CD4-positive, alpha-beta T cell treated with Interleukin-15 for 1 hour (primary cell): ENCODE measurements around the gene AGT.
"Not testable (repeated sequence)": the region's sequence is repeated elsewhere in the genome, so short reads cannot be mapped to it uniquely, and the experiment has no call there.

Source experiments
- DNase-seq: peaks from one replicate; pipeline ENCODE4 v3.0.0-alpha.2; 2020

AGT gene

DNA sequence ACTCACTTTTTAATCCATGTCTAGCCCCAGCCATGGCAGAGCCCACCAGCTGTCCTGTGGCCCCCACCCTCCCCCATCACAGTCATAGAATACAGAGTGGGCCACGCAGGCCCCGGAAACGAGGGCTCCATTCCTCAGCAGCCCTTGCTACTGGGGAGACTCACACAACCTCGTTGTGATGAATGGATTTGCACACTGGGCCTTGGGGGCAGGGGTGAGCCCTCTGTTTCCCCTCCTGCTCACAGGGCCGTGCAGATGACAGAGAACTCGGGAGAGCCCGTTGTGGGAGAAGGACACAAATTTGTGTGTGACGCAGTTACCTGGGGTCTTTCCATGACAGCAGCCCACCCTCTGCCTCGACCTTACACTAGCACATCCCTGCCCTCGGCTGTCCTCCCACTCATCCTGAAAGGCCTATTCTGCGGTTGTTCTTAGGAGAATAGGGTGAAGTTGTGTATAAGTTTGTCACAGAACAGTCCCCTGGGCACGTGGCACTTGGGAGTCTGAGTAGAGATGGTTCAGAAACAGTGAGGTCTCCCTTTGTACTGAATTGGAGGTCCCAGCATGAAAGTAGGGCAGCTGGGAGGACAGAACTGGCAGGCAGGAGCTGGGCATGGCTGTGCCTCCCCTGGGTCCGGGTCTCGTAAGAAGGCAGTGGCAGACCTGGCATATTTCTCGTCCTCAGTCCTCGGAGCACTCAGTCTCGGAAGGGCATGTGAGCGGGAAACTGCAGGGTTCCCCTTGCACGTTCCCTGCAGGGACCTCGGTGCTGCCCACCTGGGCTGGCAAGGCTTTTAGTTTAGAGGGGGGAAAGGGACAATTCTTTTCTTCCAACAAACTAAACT lies 6.8 kb downstream of the AGT start:
- DNase-seq, result no peak

DNA sequence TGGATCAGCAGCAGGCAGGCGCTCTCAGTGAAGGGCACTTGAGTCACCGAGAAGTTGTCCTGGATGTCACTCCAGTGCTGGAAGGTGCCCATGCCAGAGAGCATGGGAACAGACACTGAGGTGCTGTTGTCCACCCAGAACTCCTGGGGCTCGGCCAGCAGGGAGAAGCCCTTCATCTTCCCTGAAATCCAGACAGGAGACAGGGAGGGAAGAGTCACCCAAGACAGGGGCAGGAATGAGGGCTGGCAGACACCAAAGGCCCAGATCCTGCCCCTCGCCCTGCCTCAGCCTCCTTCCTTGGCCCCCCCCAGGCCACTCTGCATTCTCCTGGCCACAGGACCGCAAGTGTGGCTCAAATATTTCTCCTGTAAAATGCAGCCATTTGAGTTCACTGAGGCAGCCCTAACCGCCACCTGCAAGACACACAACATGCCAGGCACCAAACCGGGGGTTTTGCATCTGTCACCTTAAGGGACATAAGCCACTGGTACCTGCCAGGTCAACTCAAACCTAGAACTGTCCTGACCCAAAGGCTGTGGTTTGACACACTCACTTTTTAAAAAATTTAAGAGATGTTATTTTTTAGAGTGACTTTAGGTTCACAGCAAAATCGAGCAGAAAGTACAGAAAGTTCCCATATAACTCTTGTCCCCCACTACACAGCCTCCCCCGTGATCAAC lies 7.8 kb downstream of the AGT start:
- no peak for DNase-seq

DNA sequence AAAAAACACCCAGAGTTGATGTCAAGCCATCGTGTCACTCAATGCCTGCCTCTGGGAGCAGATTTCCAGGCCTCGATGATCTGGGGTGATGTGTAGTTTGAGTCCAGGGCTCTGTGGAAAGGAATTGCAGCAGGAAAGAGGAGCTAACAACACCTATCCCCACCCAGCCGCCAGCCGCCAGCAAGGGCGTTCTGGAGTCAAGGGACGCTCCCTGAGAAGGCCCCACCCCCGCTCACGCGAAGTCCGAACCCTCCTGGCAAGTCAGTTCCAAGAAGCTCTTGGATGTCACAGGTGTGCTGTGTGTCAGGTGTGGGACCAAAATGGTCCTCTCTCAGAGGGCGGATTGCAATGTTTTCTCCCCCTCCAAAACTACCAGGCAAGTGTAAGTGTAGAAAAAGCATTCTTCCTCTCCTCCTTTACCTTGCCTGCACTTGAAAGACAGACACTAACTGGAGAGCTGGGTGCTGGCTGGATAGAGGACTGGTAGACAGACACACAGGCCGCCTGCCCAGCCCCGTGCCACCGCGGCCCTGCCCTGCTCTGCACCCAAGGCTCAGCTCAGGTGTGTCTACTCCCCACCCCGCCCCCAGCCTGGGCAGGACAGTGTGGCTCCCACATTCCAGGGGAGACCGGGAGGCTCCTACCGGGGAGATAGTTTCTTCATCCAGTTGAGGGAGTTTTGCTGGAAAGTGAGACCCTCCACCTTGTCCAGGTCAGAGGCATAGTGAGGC lies 8.5 kb downstream of the AGT start:
- DNase-seq, result no peak

DNA sequence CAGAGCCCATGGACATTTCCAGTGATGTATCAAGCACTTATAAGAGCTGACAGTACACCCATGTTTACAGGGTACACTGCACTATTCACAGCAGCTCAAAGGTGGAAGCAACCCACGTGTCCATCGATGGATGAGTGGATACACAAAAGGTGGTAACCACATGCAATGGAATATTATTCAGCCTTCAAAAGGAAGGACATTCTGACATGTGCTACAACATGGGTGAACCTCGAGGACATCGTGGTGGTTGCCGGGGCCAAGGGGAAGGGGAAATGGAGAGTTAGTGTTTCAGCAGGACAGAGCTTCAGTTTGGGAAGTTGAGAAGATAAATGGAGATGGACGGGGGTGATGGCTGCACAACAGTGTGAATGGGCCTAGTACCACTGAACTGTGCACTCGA lies 9.1 kb downstream of the AGT start:
- no peak for DNase-seq

DNA sequence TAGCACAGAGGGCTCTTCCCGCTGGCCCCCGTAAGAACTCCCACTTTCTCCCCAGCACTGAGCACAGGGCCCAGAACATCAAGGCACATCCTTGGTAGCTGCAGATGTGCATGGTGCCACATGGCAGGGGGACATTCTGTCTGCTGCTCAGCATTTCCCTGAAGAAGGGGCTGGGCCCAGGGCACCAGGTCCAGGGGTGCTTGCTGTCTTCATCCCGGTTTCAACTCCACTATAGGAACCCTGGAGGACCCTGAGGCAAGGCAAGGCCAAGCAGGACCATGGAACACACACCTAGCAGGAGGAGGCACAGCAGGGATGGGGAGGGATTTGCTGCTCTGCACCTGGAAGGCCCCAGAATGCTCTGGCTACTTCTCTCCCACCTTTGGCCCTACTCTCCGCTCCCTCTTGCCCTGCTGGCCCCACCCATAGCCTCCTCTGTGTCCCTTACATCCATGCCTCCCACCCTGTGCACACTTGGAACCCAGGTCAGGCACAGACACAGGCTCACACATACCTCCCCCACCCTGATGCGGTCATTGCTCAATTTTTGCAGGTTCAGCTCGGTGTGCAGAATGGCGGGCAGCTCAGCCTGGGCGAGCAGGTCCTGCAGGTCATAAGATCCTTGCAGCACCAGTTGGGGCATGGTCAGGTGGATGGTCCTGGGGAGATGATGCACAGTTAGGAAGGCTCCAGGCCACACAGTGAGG lies 10.1 kb downstream of the AGT start:
- no peak for DNase-seq

DNA sequence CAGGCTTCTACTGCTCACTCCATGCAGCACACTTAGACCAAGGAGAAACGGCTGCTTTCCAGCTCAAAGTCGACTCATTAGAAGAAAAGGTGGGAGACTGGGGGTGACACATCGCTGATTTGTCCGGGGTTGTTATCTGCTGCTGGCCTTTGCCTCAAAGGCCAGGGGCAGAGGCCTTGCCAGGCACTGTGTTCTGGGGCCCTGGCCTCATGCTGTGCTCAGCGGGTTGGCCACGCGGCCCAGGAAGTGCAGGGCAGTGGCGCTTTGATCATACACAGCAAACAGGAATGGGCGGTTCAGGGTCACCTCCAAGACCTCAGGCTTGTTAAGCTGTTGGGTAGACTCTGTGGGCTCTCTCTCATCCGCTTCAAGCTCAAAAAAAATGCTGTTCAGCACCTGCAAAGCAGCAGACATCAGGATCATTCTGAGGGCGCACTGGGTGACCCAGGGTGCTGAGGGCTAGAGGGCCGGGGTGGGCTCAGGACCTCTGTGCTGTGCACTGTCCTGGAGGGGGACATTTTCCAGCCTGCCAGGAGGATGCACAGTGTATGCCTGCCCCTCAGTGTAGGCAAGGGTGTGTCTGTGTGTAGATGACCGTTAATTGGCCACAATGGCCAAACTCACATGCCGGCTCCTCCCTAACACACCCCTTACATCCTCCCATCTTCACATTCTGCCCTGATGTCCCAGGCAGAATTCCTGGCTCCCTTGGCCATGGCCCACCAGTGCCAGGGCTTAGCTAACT lies 10.8 kb downstream of the AGT start:
- no peak for DNase-seq

DNA sequence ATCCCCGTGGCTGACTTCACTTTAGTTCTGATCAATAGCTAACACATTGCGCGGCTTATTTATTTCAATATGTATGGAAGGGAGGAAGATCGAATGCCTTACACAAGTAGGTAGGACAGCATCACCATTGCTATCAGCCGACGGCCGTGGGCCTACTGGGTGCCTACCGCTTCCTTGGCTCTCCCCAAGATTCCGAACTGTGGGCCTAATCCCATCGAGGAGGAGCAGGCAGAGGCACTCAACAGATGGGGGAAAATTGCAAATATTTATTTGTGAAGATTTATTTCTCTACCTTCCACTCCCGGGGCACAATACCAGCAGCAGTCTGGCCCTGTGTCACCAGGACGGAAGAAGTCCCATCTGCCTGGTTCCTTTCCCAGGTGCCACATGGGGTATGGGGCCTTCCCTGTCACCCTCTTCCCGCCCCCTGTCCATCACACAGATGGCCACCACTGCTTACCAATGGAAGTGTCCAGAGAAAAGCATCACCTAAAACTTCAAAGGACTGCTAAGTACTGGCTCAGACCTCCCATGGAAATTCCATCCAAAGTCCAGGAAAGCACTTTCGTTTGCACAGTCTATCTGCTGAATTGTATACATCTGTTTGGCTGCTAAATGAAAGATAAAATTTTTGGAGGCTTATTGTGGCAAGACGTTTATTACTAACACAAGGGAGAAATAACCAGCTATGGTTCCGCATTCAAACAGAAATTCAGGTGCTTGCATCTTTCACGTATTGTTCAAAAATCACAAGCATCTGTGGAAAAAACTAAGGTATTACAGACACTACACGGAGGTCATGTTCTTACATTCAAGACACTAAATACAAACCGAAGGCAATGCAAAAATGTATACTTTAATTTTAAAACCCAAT lies 11.8 kb downstream of the AGT start:
- DNase-seq, result no peak

DNA sequence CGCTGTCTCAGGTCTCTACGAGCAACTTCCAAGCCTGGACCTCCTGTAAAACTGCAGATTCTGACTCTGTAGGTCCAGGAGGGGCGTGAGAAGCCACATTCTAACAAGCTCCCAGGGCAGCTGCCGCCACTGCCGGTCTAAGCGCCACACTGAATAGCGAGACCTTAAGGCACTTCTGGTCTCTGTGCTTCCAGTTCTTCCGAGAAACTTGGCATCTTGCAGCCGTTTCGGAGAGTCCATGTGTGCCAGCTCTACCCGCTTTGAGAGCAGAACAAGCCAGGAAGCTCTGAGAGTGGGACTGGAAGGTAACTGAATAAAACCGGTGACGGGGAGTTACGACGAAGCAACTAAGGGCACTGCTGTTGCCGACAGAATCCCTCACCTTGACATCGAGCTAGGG lies 12.5 kb downstream of the AGT start:
- no peak for DNase-seq

DNA sequence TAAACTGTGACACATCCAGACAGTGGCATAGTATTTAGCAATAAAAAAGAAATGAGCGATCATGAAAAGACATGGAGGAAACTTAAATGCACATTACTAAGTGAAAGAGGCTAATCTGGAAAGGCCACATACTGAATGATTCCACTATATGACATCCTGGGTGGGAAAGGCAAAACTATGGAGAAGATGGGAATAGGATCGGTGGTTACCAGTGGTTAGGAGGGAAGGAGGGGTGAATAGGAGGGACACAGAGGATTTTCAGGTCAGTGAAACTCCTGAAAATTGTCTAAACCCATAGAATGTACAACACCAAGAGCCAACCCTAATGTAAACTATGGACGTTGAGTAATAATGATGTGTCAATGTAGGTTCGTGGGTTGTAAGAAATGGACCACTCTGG lies 13.8 kb downstream of the AGT start:
- DNase-seq, result no peak

DNA sequence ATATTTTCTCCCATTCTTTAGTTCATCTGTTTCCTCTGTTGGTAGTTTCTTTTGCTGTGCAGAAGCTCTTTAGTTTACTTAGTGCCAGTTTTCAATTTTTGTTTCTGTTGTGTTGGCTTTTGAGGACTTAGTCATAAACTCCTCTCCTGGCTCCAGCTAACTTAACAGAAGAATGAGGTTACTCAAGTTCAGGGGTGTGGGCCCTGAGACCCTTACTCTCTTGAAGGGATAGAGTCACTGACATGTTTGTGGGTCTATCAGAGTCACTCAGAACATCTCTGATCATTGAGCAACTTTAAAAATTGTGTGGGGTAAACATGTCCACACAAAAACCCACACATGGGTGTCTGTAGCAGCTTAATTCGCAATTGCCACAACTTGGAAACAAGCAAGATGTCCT lies 14.2 kb downstream of the AGT start:
- DNase-seq, result no peak

DNA sequence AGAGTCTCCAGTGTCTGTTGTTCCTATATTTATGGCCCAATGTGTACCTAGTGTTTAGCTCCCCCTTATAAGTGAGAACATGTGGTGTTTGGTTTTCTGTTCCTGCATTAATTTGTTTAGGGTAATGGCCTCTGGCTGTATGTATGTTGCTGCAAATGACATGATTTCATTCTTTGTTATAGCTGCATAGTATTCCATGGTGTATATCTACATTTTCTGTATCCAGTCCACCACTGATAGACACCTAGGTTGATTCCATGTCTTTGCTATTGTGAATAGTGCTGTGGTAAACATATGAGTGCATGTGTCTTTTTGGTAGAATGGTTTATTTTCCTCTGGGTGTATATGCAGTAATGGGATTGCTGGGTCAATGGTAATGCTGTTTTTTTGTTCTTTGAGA lies 15.0 kb downstream of the AGT start:
- not testable (repeated sequence) for DNase-seq

DNA sequence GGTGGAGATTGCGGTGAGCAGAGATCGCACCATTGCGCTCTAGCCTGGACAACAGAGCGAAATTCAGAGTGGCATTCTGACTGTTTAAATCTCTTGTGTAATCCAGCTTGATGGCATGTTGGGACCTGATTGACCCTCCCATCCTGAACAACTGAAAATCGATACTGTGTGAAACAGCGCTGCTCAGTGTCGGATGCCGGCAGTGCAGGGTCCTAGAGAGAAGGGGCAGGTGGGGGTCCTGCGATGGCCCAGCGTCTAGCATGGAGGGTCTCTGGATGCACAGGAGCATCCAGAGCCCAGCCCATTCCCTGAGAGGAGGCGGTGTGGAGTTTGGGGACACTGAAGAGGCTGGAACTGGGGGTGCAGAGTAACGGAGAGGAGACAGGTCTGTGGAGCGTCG lies 15.8 kb downstream of the AGT start:
- no peak for DNase-seq

DNA sequence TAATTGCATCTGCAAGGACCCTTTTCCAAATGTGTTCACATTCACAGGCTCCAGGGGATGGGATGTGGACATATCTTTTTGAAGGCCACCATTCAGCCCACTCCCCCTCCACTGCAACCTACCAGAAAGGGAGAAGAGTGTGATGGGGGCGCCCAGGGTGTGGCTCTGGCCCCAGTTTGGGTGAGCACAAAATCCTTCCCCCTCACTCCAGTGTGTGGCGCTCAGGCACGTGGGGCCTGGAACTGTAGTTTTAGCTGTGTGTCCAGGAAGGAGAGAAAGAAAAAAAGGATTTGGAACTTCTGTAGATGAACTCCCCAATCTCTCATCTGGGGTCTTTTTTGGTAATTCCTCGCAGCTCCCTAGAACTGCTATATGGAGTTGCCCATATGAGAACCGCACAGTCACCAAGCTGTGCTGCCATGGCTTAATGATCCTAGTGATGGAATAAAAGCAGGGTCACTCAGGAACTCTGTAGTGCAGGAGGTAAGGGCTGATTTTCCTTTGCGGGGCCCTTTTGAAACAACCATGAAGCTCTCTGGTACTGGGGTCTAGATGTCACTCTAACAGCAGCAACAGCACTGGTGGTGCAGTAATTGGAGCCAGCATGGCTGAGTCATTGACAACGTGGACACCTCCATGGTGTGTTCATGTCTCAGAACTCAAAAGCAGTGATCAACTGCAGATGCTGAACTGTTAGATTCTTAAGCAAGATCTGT lies 17.0 kb downstream of the AGT start:
- no peak for DNase-seq

DNA sequence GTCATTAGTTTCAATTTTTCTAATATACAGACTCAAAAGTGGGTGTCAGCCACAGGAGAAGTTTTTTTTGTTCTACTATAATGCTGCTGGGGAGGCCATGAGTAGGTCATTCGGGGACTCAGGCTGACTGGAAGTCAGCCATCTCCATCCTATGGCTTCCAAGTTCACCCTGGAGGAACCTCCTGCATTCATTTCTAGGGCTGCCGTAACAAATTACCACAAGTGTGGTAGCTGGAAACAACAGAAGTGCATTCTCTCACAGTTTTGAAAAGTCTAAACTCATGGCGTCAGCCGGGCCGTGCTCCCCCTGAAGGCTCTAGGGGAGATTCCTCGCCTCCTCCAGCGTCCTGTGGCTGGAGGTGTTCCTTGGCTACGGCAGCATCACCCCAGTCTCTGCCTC lies 17.7 kb downstream of the AGT start:
- DNase-seq, result no peak

DNA sequence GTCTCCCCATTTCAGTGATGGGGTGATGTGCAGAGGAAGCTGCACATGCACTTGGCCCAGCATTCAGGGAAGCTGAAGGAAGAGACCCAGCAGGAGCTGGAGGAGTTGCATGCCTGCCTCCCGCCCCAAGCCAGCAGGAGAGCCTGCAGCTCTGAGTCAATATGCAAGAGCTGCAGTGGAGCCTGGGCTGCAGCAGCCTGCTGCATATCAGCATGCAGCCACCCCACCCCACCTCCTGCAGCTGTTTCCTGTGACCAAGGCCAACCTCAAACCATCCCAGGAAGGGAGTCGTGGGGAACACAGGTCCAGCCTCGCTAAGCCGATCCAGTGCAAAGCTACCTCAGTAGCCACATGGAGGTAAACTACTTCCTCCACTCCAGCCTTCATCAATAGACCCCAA lies 18.9 kb downstream of the AGT start:
- no peak for DNase-seq

DNA sequence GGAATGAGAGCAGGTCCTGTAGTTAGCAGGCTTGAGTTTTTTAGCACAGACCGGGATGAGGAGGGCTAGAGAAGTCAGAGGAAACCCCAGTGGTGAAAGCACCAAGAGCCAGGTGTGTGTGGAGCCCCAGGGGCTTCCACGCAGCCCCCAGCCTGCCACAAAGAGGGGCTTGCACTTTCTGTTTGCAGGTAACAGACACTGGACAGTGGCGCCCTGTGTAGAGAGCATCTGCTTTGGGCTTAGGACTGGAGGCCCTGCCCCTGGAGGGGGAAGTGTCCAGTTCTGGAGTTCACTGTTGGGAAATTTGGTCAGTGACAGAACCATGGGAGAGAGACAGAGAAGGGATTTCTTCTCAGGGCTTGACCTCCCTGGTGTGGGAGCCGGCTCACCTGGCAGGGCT lies 19.5 kb downstream of the AGT start:
- DNase-seq, result no peak

DNA sequence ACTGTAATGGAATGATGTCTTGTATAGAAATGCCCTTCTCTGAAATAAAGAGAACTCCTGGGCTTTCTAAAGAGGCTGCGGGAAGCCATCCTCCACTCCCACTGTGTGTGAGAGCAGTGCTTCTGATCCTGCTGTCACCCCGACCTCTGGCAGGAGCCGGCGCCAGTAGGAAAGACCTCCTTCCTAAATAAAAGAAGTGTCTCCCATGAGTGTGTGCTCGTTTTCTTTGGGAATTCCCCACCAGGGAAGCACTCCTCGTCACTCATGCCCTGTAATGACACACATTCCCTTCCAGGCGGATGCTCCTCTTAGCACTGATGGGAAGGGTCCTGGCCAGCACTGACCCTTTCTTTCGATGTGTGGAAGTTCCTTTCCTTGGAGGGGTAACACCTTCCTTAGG lies 20.1 kb downstream of the AGT start:
- no peak for DNase-seq

DNA sequence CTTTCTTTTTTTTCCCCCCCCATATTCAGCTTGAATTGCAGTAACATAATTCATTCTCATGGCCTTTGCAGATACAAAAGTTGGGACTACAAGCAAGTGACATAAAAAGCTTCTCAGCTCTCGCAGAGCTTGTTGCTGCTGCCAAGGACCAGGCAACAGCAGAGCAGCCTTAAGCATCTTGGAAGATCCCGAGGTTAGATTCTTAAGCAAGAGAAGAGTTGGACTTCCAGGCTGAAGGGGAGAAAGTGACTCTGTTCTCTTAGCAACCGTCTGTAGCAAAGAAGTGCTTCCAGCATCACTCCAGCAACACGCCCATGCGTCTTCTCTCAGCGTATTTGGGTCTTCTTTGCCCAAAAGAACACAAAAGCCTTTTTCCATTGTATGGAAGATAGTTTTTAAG lies 20.7 kb downstream of the AGT start:
- DNase-seq, result no peak

DNA sequence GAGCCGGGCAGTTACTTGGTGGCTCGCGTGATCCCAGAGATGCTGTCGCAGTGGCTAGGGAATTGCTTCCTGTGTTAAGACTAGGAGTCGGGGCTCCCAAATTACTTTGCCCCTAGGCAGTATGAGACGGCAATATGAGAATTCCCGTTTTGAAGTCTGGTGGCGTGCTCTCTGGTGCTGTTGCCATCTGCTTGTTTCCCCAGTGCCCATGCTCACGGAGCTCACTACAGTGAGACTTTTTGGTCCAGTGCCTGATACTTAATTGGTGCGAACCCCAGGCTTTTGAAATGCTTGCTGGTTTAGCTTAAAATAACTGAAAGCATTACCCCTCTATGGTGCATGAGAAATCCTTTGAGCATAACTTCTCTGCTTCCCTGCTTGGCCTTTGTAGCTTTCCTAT lies 22.3 kb downstream of the AGT start:
- no peak for DNase-seq

DNA sequence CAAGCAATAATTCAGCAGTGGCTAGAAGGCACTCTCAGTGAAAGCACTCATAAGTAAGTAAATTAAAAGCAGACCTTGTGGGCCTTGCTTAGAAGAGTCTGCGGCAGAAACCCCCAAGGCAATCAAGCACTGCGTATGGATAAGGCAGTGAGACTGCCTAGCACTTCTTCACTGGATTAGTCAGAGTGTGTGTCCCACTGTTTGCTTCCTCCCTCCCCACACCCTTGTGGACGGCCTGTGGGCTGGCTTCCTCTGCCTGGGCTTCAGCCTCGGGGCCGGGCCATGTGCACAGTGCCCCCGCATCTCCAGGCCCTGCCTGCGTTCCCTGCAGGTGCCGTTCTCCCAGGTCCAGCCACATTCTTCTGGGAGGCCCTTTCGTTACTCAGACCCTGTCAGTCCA lies 23.8 kb downstream of the AGT start:
- DNase-seq, result no peak

DNA sequence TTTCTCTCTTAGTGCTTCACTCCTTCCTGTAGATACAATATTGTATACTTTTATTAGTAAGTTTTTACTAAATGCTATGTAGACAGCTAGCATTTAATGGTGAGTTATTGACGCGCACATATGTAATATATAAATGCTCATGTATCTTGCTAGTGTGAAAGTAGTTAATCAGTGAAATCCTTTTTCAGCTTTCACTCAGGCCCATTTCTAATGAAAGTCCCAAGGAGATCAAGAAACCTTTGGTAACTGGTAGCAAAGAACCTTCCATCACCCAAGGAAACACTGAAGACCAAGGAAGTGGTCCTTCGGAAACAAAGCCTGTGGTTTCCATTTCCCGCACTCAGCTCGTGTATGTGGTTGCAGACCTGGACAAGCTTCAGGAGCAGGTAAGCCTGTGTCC lies 27.2 kb downstream of the AGT start:
- no peak for DNase-seq
